Measurements from ENCODE around the gene LIPE.
A peak's percentile ranks its signal among the peaks of the same experiment; 100 is the strongest.

LIPE gene

GRCh38 chr19:42441049-42441445 is 13.9 kb upstream of the LIPE start:
- Histone ChIP-seq H3K27me3 (ENCODE audit: control insufficient read depth, insufficient read depth, low read length) (no peaks in the 10 kb centered on the region), H3K9ac (ENCODE audit: low read length) (peak overlapping the region; percentile 82), H3K9me3 (ENCODE audit: control insufficient read depth, low read length) (no peaks in the 10 kb centered on the region), H3K4me3 (ENCODE audit: low read length) (peak overlapping the region; percentile 16), H3K36me3 (ENCODE audit: control insufficient read depth, insufficient read depth, low read length) (no peaks in the 10 kb centered on the region), H3K4me1 (ENCODE audit: control insufficient read depth, insufficient read depth, low read length) (peaks cover 40% of the 10 kb centered on the region)

DNA sequence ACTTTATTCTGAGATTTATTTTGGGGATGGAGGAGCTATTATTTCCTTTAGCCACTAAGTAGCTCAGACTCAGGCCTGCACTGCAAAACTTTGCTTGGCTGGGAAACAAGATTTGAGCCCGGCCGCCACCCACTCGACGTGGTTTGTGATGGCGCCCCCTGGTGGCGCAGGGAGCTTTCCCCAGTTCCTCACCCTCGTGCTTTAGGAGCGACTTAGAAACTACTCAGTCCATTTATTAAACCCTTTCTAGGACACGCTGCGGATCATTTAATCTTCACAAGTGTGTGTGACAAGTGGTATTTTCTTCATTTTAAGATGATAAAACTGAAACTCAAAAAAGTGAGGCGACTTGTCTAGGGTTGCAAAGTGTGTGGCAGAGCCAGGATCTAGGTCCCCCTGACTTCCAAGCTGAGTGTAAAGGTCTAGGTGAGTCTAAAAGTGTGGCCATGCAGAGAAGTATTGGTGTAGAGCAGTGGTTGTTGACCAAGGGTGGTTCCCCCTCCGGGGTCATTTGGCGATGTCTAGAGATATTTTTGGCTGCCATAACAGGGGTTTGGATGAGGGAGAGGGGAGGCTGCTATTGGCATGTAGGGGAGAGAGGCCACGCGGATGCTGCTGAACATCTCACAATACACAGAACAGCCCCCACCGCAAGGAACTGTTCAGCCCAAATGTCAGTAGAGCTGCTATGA is 13.3 kb upstream of the LIPE start:
- peak overlapping the region; percentile 16 for H3K4me3 ChIP-seq (ENCODE audit: low read length)
- peak overlapping the region; percentile 82 for H3K9ac ChIP-seq (ENCODE audit: low read length)
- no peaks in the 10 kb centered on the region for H3K36me3 ChIP-seq (ENCODE audit: control insufficient read depth, insufficient read depth, low read length)
- no peaks in the 10 kb centered on the region for H3K9me3 ChIP-seq (ENCODE audit: control insufficient read depth, low read length)
- H3K27me3 ChIP-seq (ENCODE audit: control insufficient read depth, insufficient read depth, low read length), result no peaks in the 10 kb centered on the region
- H3K4me1 ChIP-seq (ENCODE audit: control insufficient read depth, insufficient read depth, low read length), result peaks cover 34% of the 10 kb centered on the region

GRCh38 chr19:42436006-42436405 is 8.8 kb upstream of the LIPE start:
- no peak overlapping the region for H3K4me3 ChIP-seq (ENCODE audit: low read length)
- H3K9me3 ChIP-seq (ENCODE audit: control insufficient read depth, low read length), result no peaks in the 10 kb centered on the region
- H3K9ac ChIP-seq (ENCODE audit: low read length), result no peak overlapping the region
- H3K36me3 ChIP-seq (ENCODE audit: control insufficient read depth, insufficient read depth, low read length), result no peaks in the 10 kb centered on the region
- H3K27me3 ChIP-seq (ENCODE audit: control insufficient read depth, insufficient read depth, low read length), result no peaks in the 10 kb centered on the region
- H3K4me1 ChIP-seq (ENCODE audit: control insufficient read depth, insufficient read depth, low read length), result peaks cover 22% of the 10 kb centered on the region

GRCh38 chr19:42435316-42435715 is 8.1 kb upstream of the LIPE start:
- no peaks in the 10 kb centered on the region for H3K9me3 ChIP-seq (ENCODE audit: control insufficient read depth, low read length)
- no peak overlapping the region for H3K9ac ChIP-seq (ENCODE audit: low read length)
- H3K4me1 ChIP-seq (ENCODE audit: control insufficient read depth, insufficient read depth, low read length), result peaks cover 15% of the 10 kb centered on the region
- no peak overlapping the region for H3K4me3 ChIP-seq (ENCODE audit: low read length)
- no peaks in the 10 kb centered on the region for H3K27me3 ChIP-seq (ENCODE audit: control insufficient read depth, insufficient read depth, low read length)
- H3K36me3 ChIP-seq (ENCODE audit: control insufficient read depth, insufficient read depth, low read length), result no peaks in the 10 kb centered on the region

DNA sequence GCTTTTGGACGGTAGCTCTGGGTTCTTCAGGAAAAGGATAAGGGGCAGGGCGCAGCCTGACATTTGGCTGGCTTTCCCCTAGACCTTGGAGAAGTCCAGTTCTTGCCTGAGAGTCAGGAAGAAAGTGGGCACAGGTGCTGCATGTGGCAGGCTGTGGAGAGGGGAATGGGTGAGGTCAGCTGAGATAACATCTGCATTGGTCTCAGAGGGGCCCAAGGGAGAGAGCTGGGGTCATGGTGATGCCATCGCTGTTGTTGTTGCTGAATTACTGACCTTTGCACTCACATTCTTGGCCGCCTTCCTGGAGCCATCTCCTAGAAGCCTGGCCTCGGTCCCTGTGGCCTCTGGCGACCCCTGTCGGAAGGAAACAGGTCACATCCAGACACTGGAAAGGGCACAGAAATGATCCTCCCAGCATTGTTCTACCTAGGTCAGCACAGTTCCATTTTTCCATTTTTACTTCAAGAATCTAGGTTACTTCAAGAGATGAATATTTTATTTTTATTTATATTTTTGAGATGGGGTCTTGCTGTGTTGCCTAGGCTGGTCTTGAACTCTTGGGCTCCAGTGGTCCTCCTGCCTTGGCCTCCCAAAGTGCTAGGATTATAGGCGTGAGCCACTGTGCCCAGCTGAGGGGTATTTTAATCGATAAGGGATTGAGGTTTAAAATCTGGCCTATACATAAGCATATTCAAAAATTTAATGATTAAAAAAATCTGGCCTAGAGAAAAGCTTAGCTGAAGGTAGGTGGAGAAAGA is 6.5 kb upstream of the LIPE start:
- Histone ChIP-seq H3K4me1 (ENCODE audit: control insufficient read depth, insufficient read depth, low read length) (peaks cover 12% of the 10 kb centered on the region), H3K27me3 (ENCODE audit: control insufficient read depth, insufficient read depth, low read length) (no peaks in the 10 kb centered on the region), H3K9ac (ENCODE audit: low read length) (peak overlapping the region; percentile 5), H3K4me3 (ENCODE audit: low read length) (no peak overlapping the region), H3K9me3 (ENCODE audit: control insufficient read depth, low read length) (no peaks in the 10 kb centered on the region), H3K36me3 (ENCODE audit: control insufficient read depth, insufficient read depth, low read length) (no peaks in the 10 kb centered on the region)

- Histone ChIP-seq H3K36me3 (ENCODE audit: control insufficient read depth, insufficient read depth, low read length) (peaks cover 2% of the 10 kb centered on the region), H3K4me3 (ENCODE audit: low read length) (no peak overlapping the region), H3K9me3 (ENCODE audit: control insufficient read depth, low read length) (no peaks in the 10 kb centered on the region), H3K4me1 (ENCODE audit: control insufficient read depth, insufficient read depth, low read length) (peaks cover 9% of the 10 kb centered on the region), H3K9ac (ENCODE audit: low read length) (no peak overlapping the region), H3K27me3 (ENCODE audit: control insufficient read depth, insufficient read depth, low read length) (no peaks in the 10 kb centered on the region)
Observed at GRCh38 chr19:42431486-42431885, 4.3 kb upstream of the LIPE start.

DNA sequence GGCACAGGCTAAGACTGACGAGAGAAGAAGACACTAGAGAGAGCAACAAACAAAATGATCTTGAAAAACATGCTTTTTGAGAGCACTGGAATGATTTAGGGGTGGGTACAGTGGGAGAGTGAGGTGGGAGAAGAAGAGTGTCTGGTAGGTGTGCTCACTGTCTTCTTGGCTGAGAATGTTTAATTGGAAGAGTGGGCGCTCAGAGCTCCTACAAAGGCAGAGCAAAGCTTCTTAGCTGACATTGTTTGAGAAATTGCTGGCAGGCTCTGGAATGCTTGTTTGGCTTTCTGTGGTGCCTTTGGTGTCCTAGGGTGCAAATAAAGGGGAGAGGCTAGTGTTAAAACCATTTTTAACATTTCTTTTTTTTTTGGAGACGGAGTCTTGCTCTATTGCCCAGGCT is 1.5 kb upstream of the LIPE start:
- peaks cover 16% of the 10 kb centered on the region for H3K4me1 ChIP-seq (ENCODE audit: control insufficient read depth, insufficient read depth, low read length)
- H3K4me3 ChIP-seq (ENCODE audit: low read length), result no peak overlapping the region

GRCh38 chr19:42426643-42427042 is 545 bp downstream of the LIPE start:
- H3K4me3 ChIP-seq (ENCODE audit: low read length), result no peak overlapping the region
- no peaks in the 10 kb centered on the region for H3K9me3 ChIP-seq (ENCODE audit: control insufficient read depth, low read length)
- H3K4me1 ChIP-seq (ENCODE audit: control insufficient read depth, insufficient read depth, low read length), result peaks cover 29% of the 10 kb centered on the region
- peaks cover 3% of the 10 kb centered on the region for H3K36me3 ChIP-seq (ENCODE audit: control insufficient read depth, insufficient read depth, low read length)
- peaks cover 4% of the 10 kb centered on the region for H3K27me3 ChIP-seq (ENCODE audit: control insufficient read depth, insufficient read depth, low read length)
- no peak overlapping the region for H3K9ac ChIP-seq (ENCODE audit: low read length)

More for the DNA sequence above, 1.5 kb upstream of the LIPE start:
- Histone ChIP-seq H3K9ac (ENCODE audit: low read length) (no peak overlapping the region), H3K9me3 (ENCODE audit: control insufficient read depth, low read length) (no peaks in the 10 kb centered on the region), H3K36me3 (ENCODE audit: control insufficient read depth, insufficient read depth, low read length) (peaks cover 3% of the 10 kb centered on the region), H3K27me3 (ENCODE audit: control insufficient read depth, insufficient read depth, low read length) (peaks cover 4% of the 10 kb centered on the region)

GRCh38 chr19:42424712-42425131 is 2.5 kb downstream of the LIPE start:
- Histone ChIP-seq H3K27me3 (ENCODE audit: control insufficient read depth, insufficient read depth, low read length) (peaks cover 4% of the 10 kb centered on the region), H3K4me3 (ENCODE audit: low read length) (no peak overlapping the region), H3K36me3 (ENCODE audit: control insufficient read depth, insufficient read depth, low read length) (peaks cover 3% of the 10 kb centered on the region), H3K9me3 (ENCODE audit: control insufficient read depth, low read length) (no peaks in the 10 kb centered on the region), H3K4me1 (ENCODE audit: control insufficient read depth, insufficient read depth, low read length) (peaks cover 40% of the 10 kb centered on the region), H3K9ac (ENCODE audit: low read length) (no peak overlapping the region)

DNA sequence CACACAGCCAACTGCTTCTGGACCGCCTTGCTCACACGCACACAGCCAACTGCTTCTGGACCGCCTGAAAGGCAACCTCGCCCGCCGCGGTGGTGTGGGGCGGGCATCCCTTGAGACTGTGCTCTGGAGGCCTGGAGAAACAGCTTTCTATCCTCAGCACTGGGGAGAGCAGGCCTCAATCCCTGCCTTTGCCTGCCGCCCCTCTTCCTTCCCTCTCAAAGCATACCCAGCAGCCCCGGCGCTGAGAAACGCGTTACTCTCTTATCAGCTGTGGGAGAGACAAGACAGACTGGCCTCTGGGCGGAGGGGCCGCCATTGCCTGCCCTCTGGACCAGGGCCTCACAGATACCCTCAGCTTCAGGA is 2.9 kb downstream of the LIPE start:
- Histone ChIP-seq H3K9me3 (ENCODE audit: control insufficient read depth, low read length) (no peaks in the 10 kb centered on the region), H3K27me3 (ENCODE audit: control insufficient read depth, insufficient read depth, low read length) (peaks cover 4% of the 10 kb centered on the region), H3K9ac (ENCODE audit: low read length) (peak overlapping the region; percentile 51), H3K36me3 (ENCODE audit: control insufficient read depth, insufficient read depth, low read length) (peaks cover 3% of the 10 kb centered on the region), H3K4me3 (ENCODE audit: low read length) (peak overlapping the region; percentile 74), H3K4me1 (ENCODE audit: control insufficient read depth, insufficient read depth, low read length) (peaks cover 42% of the 10 kb centered on the region)

GRCh38 chr19:42423462-42424344 is 3.5 kb downstream of the LIPE start:
- Histone ChIP-seq H3K9me3 (ENCODE audit: control insufficient read depth, low read length) (no peaks in the 10 kb centered on the region), H3K4me3 (ENCODE audit: low read length) (peak overlapping the region; percentile 74), H3K9ac (ENCODE audit: low read length) (peak overlapping the region; percentile 66), H3K27me3 (ENCODE audit: control insufficient read depth, insufficient read depth, low read length) (peaks cover 4% of the 10 kb centered on the region), H3K36me3 (ENCODE audit: control insufficient read depth, insufficient read depth, low read length) (peaks cover 3% of the 10 kb centered on the region), H3K4me1 (ENCODE audit: control insufficient read depth, insufficient read depth, low read length) (peaks cover 42% of the 10 kb centered on the region)
